ENCODE data around the gene ATP8A2. TPM values are rescaled to one million over a fixed set of nuclear protein-coding genes. Genes with fewer than 3 reads are reported as not detected.

Gene ATP8A2
- total and polyA plus RNA-seq, 2 of the 4 experiments (the other 2 are of a cell fraction): 0.02 to 0.18 TPM

- dilution Hi-C loops (cut with HindIII; ENCODE audit: low sequenced_read_pairs, unreplicated experiment): no loop called here
- no peak overlapping the region for H3K9ac ChIP-seq (ENCODE audit: low read depth, low read length)
These were observed 465.0 kb downstream of the ATP8A2 start for GRCh38 chr13:25836574-25837336.

More at GRCh38 chr13:25836574-25837336, 465.0 kb downstream of the ATP8A2 start:
- no peaks in the 10 kb centered on the region for H3K4me1 ChIP-seq (ENCODE audit: control insufficient read depth, insufficient read depth, low read length)
- no peak overlapping the region for H2BK15ac ChIP-seq (ENCODE audit: low read depth, low read length)
- ATAC-seq (ENCODE audit: low read depth): no peak
- no peak overlapping the region for H3K4me2 ChIP-seq (ENCODE audit: low read depth, low read length)
- no peak for DNase-seq
- no peak overlapping the region for H3K18ac ChIP-seq (ENCODE audit: low read depth, low read length)
- no peak overlapping the region for H3K23ac ChIP-seq (ENCODE audit: low read depth, low read length)
- ChIA-PET CTCF (no interaction called here), POLR2A (ENCODE audit: unreplicated experiment) (no interaction called here)
- no peak overlapping the region for H3K14ac ChIP-seq (replicated peaks; ENCODE audit: low read depth, low read length)
- H3K27me3 ChIP-seq (ENCODE audit: control insufficient read depth, insufficient read depth, low read length): no peaks in the 10 kb centered on the region
- no TSS peak for BruUV-seq (replicated peaks)
- no peaks in the 10 kb centered on the region for H3K9me3 ChIP-seq (ENCODE audit: control insufficient read depth, insufficient read depth, low read length)
- no peaks in the 10 kb centered on the region for H3K36me3 ChIP-seq (ENCODE audit: control insufficient read depth, insufficient read depth, low read length)
- no peaks in the 10 kb centered on the region for H3K79me1 ChIP-seq (ENCODE audit: low read depth in 1 of 2, low read length in 2 of 2)
- WGBS, 2 experiments (ENCODE audit: extremely low coverage in 2 of 2, insufficient read length in 1 of 2): 93% methylated on average over 3 of the region's 12 CpGs; no CpG with 5 or more reads in 1 of the 2 experiments
- no peak overlapping the region for H3K27ac ChIP-seq (ENCODE audit: insufficient read depth, low read length)
- no peak overlapping the region for H2AFZ ChIP-seq (replicated peaks; ENCODE audit: low read length, poor library complexity)
- H2BK5ac ChIP-seq (ENCODE audit: low read depth, low read length, poor library complexity, severe bottlenecking): no peak overlapping the region
- H2AK5ac ChIP-seq (ENCODE audit: low read depth, low read length): no peak overlapping the region
- H3K4me3 ChIP-seq (ENCODE audit: insufficient read depth, low read depth, low read length): no peak overlapping the region
- H3K56ac ChIP-seq (ENCODE audit: extremely low read depth, insufficient read depth, low read length): no peak overlapping the region
- H4K8ac ChIP-seq (ENCODE audit: low read depth in 2 of 2, low read length in 2 of 2): no peak overlapping the region
- TF ChIP-seq CEBPB (IDR thresholded peaks at IDR 0.05; ENCODE audit: low read depth, low read length) (no peak), MXI1 (IDR thresholded peaks at IDR 0.05; ENCODE audit: borderline replicate concordance, low read depth, low read length) (no peak), FOS (IDR thresholded peaks at IDR 0.05; ENCODE audit: low read depth, low read length) (no peak), BHLHE40 (IDR thresholded peaks at IDR 0.05; ENCODE audit: low read depth, low read length) (no peak), ELK1 (IDR thresholded peaks at IDR 0.05; ENCODE audit: borderline replicate concordance, low read depth, low read length) (no peak), MAFK (IDR thresholded peaks at IDR 0.05; ENCODE audit: low read depth, low read length) (no peak), RFX5 (IDR thresholded peaks at IDR 0.05; ENCODE audit: low read depth, low read length) (no peak), NFE2L2 (IDR thresholded peaks at IDR 0.05; ENCODE audit: low read depth, low read length) (no peak), MAZ (IDR thresholded peaks at IDR 0.05; ENCODE audit: borderline replicate concordance, low read depth, low read length) (no peak), SMC3 (IDR thresholded peaks at IDR 0.05; ENCODE audit: low read depth, low read length) (no peak), RCOR1 (IDR thresholded peaks at IDR 0.05; ENCODE audit: insufficient replicate concordance, low read length) (no peak), POLR2A (IDR thresholded peaks at IDR 0.05; ENCODE audit: low read depth, low read length) (no peak), RAD21 (IDR thresholded peaks at IDR 0.05; ENCODE audit: low read length) (no peak)
- TF ChIP-seq, protein P1, sequence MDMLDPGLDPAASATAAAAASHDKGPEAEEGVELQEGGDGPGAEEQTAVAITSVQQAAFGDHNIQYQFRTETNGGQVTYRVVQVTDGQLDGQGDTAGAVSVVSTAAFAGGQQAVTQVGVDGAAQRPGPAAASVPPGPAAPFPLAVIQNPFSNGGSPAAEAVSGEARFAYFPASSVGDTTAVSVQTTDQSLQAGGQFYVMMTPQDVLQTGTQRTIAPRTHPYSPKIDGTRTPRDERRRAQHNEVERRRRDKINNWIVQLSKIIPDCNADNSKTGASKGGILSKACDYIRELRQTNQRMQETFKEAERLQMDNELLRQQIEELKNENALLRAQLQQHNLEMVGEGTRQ (IDR thresholded peaks at IDR 0.05; ENCODE audit: low read depth, low read length): no peak
- no peaks in the 10 kb centered on the region for H4K20me1 ChIP-seq (ENCODE audit: insufficient read depth, low read length)
- H3K4ac ChIP-seq (ENCODE audit: low read depth, low read length): no peak overlapping the region
- in situ Hi-C loops (cut with MboI; ENCODE audit: low sequenced_read_pairs) (loop anchor here (10.0 kb wide), 1 partner anchor 228 kb away; no protein-coding TSS in a partner anchor), intact Hi-C loops (cut with micrococcal nuclease) (no loop called here)
- no peak overlapping the region for H4K5ac ChIP-seq (ENCODE audit: low read depth, low read length)
- no peak overlapping the region for H2BK120ac ChIP-seq (ENCODE audit: low read depth, low read length)
- H3K9me1 ChIP-seq (ENCODE audit: insufficient read depth, low read length): no peaks in the 10 kb centered on the region
- no peak overlapping the region for H4K91ac ChIP-seq (ENCODE audit: insufficient read depth, low read depth, low read length)
- H2BK20ac ChIP-seq (ENCODE audit: low read depth, low read length): no peak overlapping the region
- no peak overlapping the region for H2AK9ac ChIP-seq (replicated peaks; ENCODE audit: low read depth, low read length, poor library complexity)
